Measurements from ENCODE around the gene CBX7.

DNA sequence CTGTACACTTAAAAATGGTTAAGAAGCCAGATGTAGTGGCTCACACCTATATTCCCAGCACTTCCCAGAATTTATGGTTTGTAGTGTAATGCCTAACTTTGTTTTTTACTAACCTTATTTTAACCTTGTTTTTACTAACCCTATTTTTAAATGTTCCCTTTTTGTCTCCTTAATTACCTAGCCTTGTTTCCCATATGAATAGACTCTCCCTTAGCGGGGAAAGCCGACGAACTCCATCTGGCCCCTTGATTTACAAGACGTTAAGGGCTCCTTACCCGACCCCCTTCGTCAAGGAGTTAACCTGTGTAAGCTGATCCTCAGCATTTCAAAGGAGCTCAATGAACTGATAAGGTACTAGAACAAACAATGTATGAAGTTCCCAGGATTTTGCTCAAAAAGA, 38.4 kb downstream of the CBX7 start:
- TF ChIP-seq, protein P1, sequence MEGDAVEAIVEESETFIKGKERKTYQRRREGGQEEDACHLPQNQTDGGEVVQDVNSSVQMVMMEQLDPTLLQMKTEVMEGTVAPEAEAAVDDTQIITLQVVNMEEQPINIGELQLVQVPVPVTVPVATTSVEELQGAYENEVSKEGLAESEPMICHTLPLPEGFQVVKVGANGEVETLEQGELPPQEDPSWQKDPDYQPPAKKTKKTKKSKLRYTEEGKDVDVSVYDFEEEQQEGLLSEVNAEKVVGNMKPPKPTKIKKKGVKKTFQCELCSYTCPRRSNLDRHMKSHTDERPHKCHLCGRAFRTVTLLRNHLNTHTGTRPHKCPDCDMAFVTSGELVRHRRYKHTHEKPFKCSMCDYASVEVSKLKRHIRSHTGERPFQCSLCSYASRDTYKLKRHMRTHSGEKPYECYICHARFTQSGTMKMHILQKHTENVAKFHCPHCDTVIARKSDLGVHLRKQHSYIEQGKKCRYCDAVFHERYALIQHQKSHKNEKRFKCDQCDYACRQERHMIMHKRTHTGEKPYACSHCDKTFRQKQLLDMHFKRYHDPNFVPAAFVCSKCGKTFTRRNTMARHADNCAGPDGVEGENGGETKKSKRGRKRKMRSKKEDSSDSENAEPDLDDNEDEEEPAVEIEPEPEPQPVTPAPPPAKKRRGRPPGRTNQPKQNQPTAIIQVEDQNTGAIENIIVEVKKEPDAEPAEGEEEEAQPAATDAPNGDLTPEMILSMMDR (conservative IDR thresholded peaks at IDR 0.05; ENCODE audit: low read length), result no peak
- TF ChIP-seq EZH2phosphoT487 (IDR thresholded peaks at IDR 0.05; ENCODE audit: borderline replicate concordance, low read depth, low read length), result no peak

All from OCI-LY7 (cell line).